OCI-LY1 (cell line): ENCODE measurements around the gene VEGFB.

Experiments
- H2AFZ ChIP-seq: fragments of 200-600 bp; sonication (generic), shearing (Covaris generic); 2 replicates; pipeline ENCODE4 v1.6.0; 2014; ENCODE audit warnings: antibody characterized with exemption, mild to moderate bottlenecking, low read length
- H3F3A ChIP-seq: fragments of 200-600 bp; sonication (generic), shearing (Covaris generic); 2 replicates; pipeline ENCODE4 v1.6.0; 2014; ENCODE audit warnings: mild to moderate bottlenecking, antibody characterized with exemption, low read length, moderate library complexity; ENCODE audit not compliant: insufficient read depth
- H3K27ac ChIP-seq: fragments of 200-600 bp; sonication (generic); 2 replicates; pipeline ENCODE4 v1.5.1; 2014; ENCODE audit warnings: low read length, mixed run types, mild to moderate bottlenecking, low read depth; ENCODE audit not compliant: poor library complexity, severe bottlenecking
- H3K27me3 ChIP-seq: fragments of 200-600 bp; sonication (generic); 2 replicates; pipeline ENCODE4 v1.6.0; 2014; ENCODE audit warnings: antibody characterized with exemption, mild to moderate bottlenecking, low read length, moderate library complexity; ENCODE audit not compliant: insufficient read depth
- H3K36me3 ChIP-seq: fragments of 200-600 bp; sonication (generic); 2 replicates; pipeline ENCODE4 v1.6.1; 2014; ENCODE audit warnings: mild to moderate bottlenecking, antibody characterized with exemption, low read length, moderate library complexity, mixed read lengths; ENCODE audit not compliant: insufficient read depth
- H3K4me1 ChIP-seq: fragments of 200-600 bp; sonication (generic); 2 replicates; pipeline ENCODE4 v1.5.1; 2014; ENCODE audit warnings: mild to moderate bottlenecking, low read length, moderate library complexity; ENCODE audit not compliant: insufficient read depth, severe bottlenecking
- H3K4me2 ChIP-seq: fragments of 200-600 bp; sonication (generic), shearing (Covaris generic); 2 replicates; pipeline ENCODE4 v1.6.1; 2014; ENCODE audit warnings: low read length
- H3K4me3 ChIP-seq: fragments of 200-600 bp; sonication (generic); 2 replicates; pipeline ENCODE4 v1.5.1; 2014; ENCODE audit warnings: low read length, low read depth, mild to moderate bottlenecking, mixed read lengths; ENCODE audit not compliant: poor library complexity, severe bottlenecking
- H3K79me2 ChIP-seq: fragments of 200-600 bp; shearing (Covaris generic); 2 replicates; pipeline ENCODE4 v1.6.1; 2016; ENCODE audit warnings: mixed run types, low read length, mixed read lengths; ENCODE audit not compliant: insufficient read depth
- H3K9ac ChIP-seq: fragments of 200-600 bp; sonication (generic), shearing (Covaris generic); 2 replicates; pipeline ENCODE4 v1.6.1; 2014; ENCODE audit warnings: mild to moderate bottlenecking, low read length, mixed read lengths
- H3K9me2 ChIP-seq: fragments of 200-600 bp; sonication (generic), shearing (Covaris generic); 2 replicates; pipeline ENCODE4 v1.6.1; 2014; ENCODE audit warnings: low read depth, mild to moderate bottlenecking, low read length, mixed read lengths
- H3K9me3 ChIP-seq: fragments of 200-600 bp; shearing (Covaris generic); 2 replicates; pipeline ENCODE4 v1.6.1; 2014; ENCODE audit warnings: low read length, mixed read lengths
- H4K20me1 ChIP-seq: fragments of 200-600 bp; sonication (generic), shearing (Covaris generic); 2 replicates; pipeline ENCODE4 v1.6.0; 2016; ENCODE audit warnings: mild to moderate bottlenecking, low read length; ENCODE audit not compliant: insufficient read depth
- EZH2 ChIP-seq: fragments of 200-600 bp; sonication (generic), shearing (Covaris generic); IDR thresholded peaks from 2 replicates; pipeline ENCODE4 v1.8.0; 2017; ENCODE audit warnings: borderline replicate concordance, mixed run types, mild to moderate bottlenecking, antibody characterized with exemption, low read length, moderate library complexity, mixed read lengths
- TF ChIP-seq, protein P1 (sequence below): fragments of 200-600 bp; sonication (generic), shearing (Covaris generic); IDR thresholded peaks from 2 replicates; pipeline ENCODE4 v1.5.1; 2017; ENCODE audit warnings: mild to moderate bottlenecking, antibody characterized with exemption, low read length, moderate library complexity, mixed read lengths

Gene VEGFB

DNA sequence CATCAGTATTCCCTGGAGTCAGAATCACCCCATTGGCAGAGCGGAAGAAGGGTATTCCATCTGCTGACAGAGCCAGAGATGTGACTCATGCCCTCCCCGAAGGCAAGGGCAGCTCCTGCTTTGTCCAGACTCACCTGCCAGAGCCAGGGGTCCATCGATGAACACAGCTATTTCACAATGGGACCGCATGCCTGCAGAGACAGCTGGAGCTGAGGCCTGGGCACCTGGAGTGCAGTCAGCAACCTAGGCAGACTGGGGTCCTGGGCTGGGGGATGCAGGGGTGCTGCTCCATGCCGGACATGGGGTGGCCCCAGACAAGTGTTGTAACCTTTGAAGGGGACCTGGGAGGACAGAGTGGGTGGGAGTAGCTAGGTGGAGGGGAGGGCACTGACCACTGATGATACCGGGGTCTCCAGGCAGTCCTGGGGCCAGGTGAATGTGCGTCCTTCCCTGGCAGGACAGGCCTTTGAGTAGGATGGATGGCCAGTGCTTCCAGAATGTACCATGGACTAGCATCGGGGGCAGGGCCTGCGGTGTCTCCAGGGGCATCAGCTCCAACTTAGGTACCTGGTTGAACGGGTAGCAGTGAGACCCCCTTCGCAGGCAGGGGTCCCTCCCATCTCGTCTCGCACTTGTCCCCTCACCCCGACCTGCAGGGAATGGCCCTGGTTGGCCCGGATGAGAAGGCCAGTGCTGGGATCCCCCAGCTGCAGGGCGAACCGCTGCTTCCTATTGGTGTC lies 10.1 kb upstream of the VEGFB start:
- peaks cover 36% of the 10 kb centered on the region for H3K4me1 ChIP-seq
- H3K27ac ChIP-seq, result peak overlapping the region; percentile 5
- H3K9me3 ChIP-seq, result no peaks in the 10 kb centered on the region
- no peak overlapping the region for H2AFZ ChIP-seq
- peak overlapping the region; percentile 90 for H3K4me3 ChIP-seq
- H3K36me3 ChIP-seq, result peaks cover 41% of the 10 kb centered on the region
- H4K20me1 ChIP-seq, result no peaks in the 10 kb centered on the region
- no peak for TF ChIP-seq EZH2
- TF ChIP-seq, protein P1, sequence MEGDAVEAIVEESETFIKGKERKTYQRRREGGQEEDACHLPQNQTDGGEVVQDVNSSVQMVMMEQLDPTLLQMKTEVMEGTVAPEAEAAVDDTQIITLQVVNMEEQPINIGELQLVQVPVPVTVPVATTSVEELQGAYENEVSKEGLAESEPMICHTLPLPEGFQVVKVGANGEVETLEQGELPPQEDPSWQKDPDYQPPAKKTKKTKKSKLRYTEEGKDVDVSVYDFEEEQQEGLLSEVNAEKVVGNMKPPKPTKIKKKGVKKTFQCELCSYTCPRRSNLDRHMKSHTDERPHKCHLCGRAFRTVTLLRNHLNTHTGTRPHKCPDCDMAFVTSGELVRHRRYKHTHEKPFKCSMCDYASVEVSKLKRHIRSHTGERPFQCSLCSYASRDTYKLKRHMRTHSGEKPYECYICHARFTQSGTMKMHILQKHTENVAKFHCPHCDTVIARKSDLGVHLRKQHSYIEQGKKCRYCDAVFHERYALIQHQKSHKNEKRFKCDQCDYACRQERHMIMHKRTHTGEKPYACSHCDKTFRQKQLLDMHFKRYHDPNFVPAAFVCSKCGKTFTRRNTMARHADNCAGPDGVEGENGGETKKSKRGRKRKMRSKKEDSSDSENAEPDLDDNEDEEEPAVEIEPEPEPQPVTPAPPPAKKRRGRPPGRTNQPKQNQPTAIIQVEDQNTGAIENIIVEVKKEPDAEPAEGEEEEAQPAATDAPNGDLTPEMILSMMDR, result no peak
- no peaks in the 10 kb centered on the region for H3K79me2 ChIP-seq
- no peaks in the 10 kb centered on the region for H3K27me3 ChIP-seq
- H3K9me2 ChIP-seq, result no peaks in the 10 kb centered on the region
- peak overlapping the region; percentile 94; the same call in 1 of the 2 replicates for H3K4me2 ChIP-seq
- H3K9ac ChIP-seq, result no peak overlapping the region; the same call in 1 of the 2 replicates
- H3F3A ChIP-seq, result no peaks in the 10 kb centered on the region

DNA sequence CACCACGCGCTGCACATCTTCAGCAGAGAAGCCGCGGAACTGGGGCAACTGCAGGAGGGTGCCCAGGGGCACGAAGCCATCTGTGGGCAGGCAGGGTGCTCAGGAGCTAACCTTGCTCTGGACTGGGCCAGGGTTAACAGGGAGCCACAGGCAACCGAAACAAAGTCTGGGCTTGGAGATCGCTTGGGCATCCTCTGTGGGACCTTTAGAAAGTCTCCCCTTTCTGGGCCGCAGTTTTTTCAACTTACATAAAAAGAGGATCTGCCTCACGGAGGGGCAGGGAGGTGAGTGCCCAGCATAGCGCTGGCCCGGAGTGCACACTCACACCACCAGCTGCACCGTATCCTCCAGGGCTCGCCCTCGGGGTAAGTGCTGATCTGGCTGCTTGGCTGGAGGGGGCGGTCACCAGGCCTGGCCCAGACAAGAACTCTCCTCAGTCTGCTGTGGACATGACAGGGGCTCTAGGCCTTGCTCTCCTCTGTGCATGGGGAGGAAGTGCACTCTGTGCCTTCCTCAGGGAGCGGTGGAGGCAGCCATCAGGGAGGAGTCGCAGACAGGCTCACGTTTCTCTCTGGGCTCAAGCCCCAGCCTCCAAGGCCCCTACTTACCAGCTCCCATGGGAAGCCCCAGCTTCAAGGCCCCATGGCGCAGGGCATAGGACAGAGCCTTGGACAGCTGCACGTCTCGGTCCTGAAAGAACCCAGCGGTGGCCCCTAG lies 9.3 kb upstream of the VEGFB start:
- peak overlapping the region; percentile 71 for H3K27ac ChIP-seq
- H3K36me3 ChIP-seq, result peaks cover 33% of the 10 kb centered on the region
- H3F3A ChIP-seq, result no peaks in the 10 kb centered on the region
- TF ChIP-seq, protein P1, result no peak
- TF ChIP-seq EZH2, result no peak
- H3K79me2 ChIP-seq, result no peaks in the 10 kb centered on the region
- H3K9me3 ChIP-seq, result no peaks in the 10 kb centered on the region
- no peaks in the 10 kb centered on the region for H4K20me1 ChIP-seq
- no peak overlapping the region for H2AFZ ChIP-seq
- peaks cover 43% of the 10 kb centered on the region for H3K4me1 ChIP-seq
- peak overlapping the region; percentile 94 for H3K4me2 ChIP-seq
- H3K27me3 ChIP-seq, result no peaks in the 10 kb centered on the region
- H3K9ac ChIP-seq, result peak overlapping the region; percentile 99
- no peaks in the 10 kb centered on the region for H3K9me2 ChIP-seq
- peak overlapping the region; percentile 90 for H3K4me3 ChIP-seq

DNA sequence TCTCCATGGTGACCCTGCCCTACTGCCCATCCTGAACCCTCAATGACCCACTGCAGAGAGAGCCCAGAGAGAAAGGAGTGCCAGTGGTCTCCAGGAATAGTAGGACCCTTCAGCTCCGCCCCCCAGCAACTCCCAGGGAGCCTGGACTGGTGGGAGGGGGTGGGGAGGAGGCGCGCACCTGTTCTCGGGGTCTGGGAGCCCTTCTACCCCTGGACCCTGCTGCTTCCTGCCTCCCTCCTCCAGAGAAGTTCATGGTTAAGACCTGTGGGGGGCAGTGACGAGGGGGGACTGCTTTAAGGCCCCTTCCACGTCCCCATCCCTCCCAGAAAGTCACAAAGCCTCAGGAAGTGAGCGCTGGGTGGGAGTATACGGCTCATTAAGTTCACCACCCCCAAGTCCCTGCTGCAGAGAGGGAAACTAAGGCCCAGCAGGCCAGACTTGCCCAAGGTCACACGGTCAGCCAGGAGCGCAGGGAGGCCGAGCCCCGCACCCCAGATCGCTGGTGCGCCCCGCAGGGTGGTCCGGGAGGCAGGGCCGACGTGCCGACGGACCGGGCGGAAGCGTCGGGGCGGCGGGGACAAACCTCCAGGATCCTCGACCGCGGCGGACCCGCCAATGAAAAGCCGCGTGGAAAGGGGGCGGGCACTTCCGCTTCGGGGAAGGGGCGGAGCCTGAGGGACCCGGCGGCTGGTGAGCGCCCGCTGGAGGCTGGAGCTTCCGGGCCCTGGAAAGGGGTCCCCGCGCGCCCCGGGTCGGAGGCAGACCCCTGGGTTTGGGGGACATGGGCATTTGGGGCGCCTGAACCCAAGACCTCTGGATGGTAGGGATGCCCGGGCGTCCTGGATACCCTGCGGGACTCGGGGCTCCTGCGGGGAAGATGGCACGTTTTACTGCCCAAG lies 8.5 kb upstream of the VEGFB start, which contains the start of the genes NUDT22 and TRPT1:
Gene NUDT22, plus strand, starts transcription at position 667 of the 899 bp plus-strand sequence. CDS start 379 bp downstream, outside the sequence.
Gene TRPT1, minus strand, starts transcription at position 579 of the 899 bp plus-strand sequence. Its CDS starts 326 bp downstream, at position 253.
- H4K20me1 ChIP-seq, result no peaks in the 10 kb centered on the region

More for the DNA sequence above, 8.5 kb upstream of the VEGFB start, which contains the start of the genes NUDT22 and TRPT1:
- no peaks in the 10 kb centered on the region for H3F3A ChIP-seq
- no peak for TF ChIP-seq EZH2
- TF ChIP-seq, protein P1, result peak; percentile 21
- peaks cover 43% of the 10 kb centered on the region for H3K4me1 ChIP-seq
- peak within 1 kb of the TSS; percentile 74 for H3K27ac ChIP-seq
- no peaks in the 10 kb centered on the region for H3K9me3 ChIP-seq
- H3K36me3 ChIP-seq, result peaks cover 26% of the 10 kb centered on the region
- H3K79me2 ChIP-seq, result no peaks in the 10 kb centered on the region
- no peak within 1 kb of the TSS for H2AFZ ChIP-seq
- no peaks in the 10 kb centered on the region for H3K9me2 ChIP-seq
- peak within 1 kb of the TSS; percentile 94 for H3K4me2 ChIP-seq
- H3K9ac ChIP-seq, result peak within 1 kb of the TSS; percentile 99
- H3K27me3 ChIP-seq, result no peaks in the 10 kb centered on the region
- peak within 1 kb of the TSS; percentile 90 for H3K4me3 ChIP-seq
